ENCODE measurements around the gene SLC14A1. TPM values are rescaled to one million over a fixed set of nuclear protein-coding genes. Genes with fewer than 3 reads are reported as not detected.
A peak's percentile ranks its signal among the peaks of the same experiment; 100 is the strongest.

SLC14A1 gene
- total and polyA plus RNA-seq, 2 of the 4 experiments (the other 2 are of a cell fraction) = 20.5 to 31.9 TPM

DNA sequence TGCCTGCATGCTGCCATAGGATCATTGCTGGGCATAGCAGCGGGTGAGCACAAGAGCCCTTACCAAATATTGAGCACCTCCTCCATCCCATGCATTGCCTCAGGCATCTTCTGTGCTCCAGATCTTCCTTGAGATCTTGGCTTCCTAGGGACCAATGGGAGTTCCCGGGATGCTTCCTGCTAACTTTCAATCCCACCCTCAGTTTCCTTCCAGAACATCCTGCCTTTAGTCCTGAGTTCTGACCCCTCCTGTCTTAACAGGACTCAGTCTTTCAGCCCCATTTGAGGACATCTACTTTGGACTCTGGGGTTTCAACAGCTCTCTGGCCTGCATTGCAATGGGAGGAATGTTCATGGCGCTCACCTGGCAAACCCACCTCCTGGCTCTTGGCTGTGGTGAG, 15.3 kb downstream of the SLC14A1 start:
- no peak overlapping the region for H2BK120ac ChIP-seq (ENCODE audit: low read depth, low read length)
- DNase-seq (no peak), ATAC-seq (ENCODE audit: low read depth) (no peak)
- in situ Hi-C loops (cut with MboI; ENCODE audit: low sequenced_read_pairs) (no loop called here), dilution Hi-C loops (cut with HindIII; ENCODE audit: low sequenced_read_pairs, unreplicated experiment) (no loop called here), intact Hi-C loops (cut with micrococcal nuclease) (no loop called here)
- no peak overlapping the region; the same call in 1 of the 2 replicates for H3K14ac ChIP-seq (replicated peaks; ENCODE audit: low read depth, low read length)
- no peak overlapping the region for H3K18ac ChIP-seq (ENCODE audit: low read depth, low read length)
- no peak overlapping the region for H3K9ac ChIP-seq (ENCODE audit: low read depth, low read length)
- H2BK5ac ChIP-seq (ENCODE audit: low read depth, low read length, poor library complexity, severe bottlenecking) = no peak overlapping the region
- BruUV-seq (replicated peaks) = no TSS peak
- H3K9me3 ChIP-seq (ENCODE audit: control insufficient read depth, insufficient read depth, low read length) = no peaks in the 10 kb centered on the region
- POLR2A ChIA-PET (ENCODE audit: unreplicated experiment) = no interaction called here
- CTCF ChIA-PET = interaction anchor here (1.0 kb wide), 1 partner anchor 9 kb away, joined by 3 read pairs; no protein-coding TSS in a partner anchor
- no peak overlapping the region for H3K4me3 ChIP-seq (ENCODE audit: insufficient read depth, low read depth, low read length)
- peak overlapping the region; percentile 18 for H2AK9ac ChIP-seq (replicated peaks; ENCODE audit: low read depth, low read length, poor library complexity)
- H3K56ac ChIP-seq (ENCODE audit: extremely low read depth, insufficient read depth, low read length) = no peak overlapping the region
- H2AFZ ChIP-seq (replicated peaks; ENCODE audit: low read length, poor library complexity) = peak overlapping the region; percentile 35
- H3K79me1 ChIP-seq (ENCODE audit: low read depth in 1 of 2, low read length in 2 of 2) = no peaks in the 10 kb centered on the region
- no peak overlapping the region for H3K4ac ChIP-seq (ENCODE audit: low read depth, low read length)
- H2AK5ac ChIP-seq (ENCODE audit: low read depth, low read length) = 0 out of 2 replicates have a peak overlapping the region, but pooled peaks have one; percentile 4
- no peaks in the 10 kb centered on the region for H3K4me1 ChIP-seq (ENCODE audit: control insufficient read depth, insufficient read depth, low read length)
- no peak overlapping the region for H2BK15ac ChIP-seq (ENCODE audit: low read depth, low read length)
- H3K4me2 ChIP-seq (ENCODE audit: low read depth, low read length) = no peak overlapping the region
- H3K27ac ChIP-seq (ENCODE audit: insufficient read depth, low read length) = no peak overlapping the region
- no peaks in the 10 kb centered on the region for H3K9me1 ChIP-seq (ENCODE audit: insufficient read depth, low read length)
- no peak overlapping the region for H4K91ac ChIP-seq (ENCODE audit: insufficient read depth, low read depth, low read length)
- TF ChIP-seq POLR2A (IDR thresholded peaks at IDR 0.05; ENCODE audit: low read depth, low read length) = no peak
- no peak for TF ChIP-seq CEBPB (IDR thresholded peaks at IDR 0.05; ENCODE audit: low read depth, low read length)
- TF ChIP-seq SMC3 (IDR thresholded peaks at IDR 0.05; ENCODE audit: low read depth, low read length) = no peak
- TF ChIP-seq, protein P1, sequence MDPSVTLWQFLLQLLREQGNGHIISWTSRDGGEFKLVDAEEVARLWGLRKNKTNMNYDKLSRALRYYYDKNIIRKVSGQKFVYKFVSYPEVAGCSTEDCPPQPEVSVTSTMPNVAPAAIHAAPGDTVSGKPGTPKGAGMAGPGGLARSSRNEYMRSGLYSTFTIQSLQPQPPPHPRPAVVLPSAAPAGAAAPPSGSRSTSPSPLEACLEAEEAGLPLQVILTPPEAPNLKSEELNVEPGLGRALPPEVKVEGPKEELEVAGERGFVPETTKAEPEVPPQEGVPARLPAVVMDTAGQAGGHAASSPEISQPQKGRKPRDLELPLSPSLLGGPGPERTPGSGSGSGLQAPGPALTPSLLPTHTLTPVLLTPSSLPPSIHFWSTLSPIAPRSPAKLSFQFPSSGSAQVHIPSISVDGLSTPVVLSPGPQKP (IDR thresholded peaks at IDR 0.05; ENCODE audit: borderline replicate concordance, low read depth, low read length) = no peak
- TF ChIP-seq NFE2L2 (IDR thresholded peaks at IDR 0.05; ENCODE audit: low read depth, low read length) = no peak
- TF ChIP-seq FOS (IDR thresholded peaks at IDR 0.05; ENCODE audit: low read depth, low read length) = no peak
- TF ChIP-seq RCOR1 (IDR thresholded peaks at IDR 0.05; ENCODE audit: insufficient replicate concordance, low read length) = no peak
- TF ChIP-seq MAZ (IDR thresholded peaks at IDR 0.05; ENCODE audit: borderline replicate concordance, low read depth, low read length) = no peak
- TF ChIP-seq RAD21 (IDR thresholded peaks at IDR 0.05; ENCODE audit: low read length) = no peak
- no peak for TF ChIP-seq MXI1 (IDR thresholded peaks at IDR 0.05; ENCODE audit: borderline replicate concordance, low read depth, low read length)
- TF ChIP-seq MAFK (IDR thresholded peaks at IDR 0.05; ENCODE audit: low read depth, low read length) = no peak
- no peak for TF ChIP-seq RFX5 (IDR thresholded peaks at IDR 0.05; ENCODE audit: low read depth, low read length)
- no peak for TF ChIP-seq BHLHE40 (IDR thresholded peaks at IDR 0.05; ENCODE audit: low read depth, low read length)
- TF ChIP-seq, protein P2, sequence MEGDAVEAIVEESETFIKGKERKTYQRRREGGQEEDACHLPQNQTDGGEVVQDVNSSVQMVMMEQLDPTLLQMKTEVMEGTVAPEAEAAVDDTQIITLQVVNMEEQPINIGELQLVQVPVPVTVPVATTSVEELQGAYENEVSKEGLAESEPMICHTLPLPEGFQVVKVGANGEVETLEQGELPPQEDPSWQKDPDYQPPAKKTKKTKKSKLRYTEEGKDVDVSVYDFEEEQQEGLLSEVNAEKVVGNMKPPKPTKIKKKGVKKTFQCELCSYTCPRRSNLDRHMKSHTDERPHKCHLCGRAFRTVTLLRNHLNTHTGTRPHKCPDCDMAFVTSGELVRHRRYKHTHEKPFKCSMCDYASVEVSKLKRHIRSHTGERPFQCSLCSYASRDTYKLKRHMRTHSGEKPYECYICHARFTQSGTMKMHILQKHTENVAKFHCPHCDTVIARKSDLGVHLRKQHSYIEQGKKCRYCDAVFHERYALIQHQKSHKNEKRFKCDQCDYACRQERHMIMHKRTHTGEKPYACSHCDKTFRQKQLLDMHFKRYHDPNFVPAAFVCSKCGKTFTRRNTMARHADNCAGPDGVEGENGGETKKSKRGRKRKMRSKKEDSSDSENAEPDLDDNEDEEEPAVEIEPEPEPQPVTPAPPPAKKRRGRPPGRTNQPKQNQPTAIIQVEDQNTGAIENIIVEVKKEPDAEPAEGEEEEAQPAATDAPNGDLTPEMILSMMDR (conservative IDR thresholded peaks at IDR 0.05; ENCODE audit: low read depth, low read length) = no peak
- TF ChIP-seq, protein P3, sequence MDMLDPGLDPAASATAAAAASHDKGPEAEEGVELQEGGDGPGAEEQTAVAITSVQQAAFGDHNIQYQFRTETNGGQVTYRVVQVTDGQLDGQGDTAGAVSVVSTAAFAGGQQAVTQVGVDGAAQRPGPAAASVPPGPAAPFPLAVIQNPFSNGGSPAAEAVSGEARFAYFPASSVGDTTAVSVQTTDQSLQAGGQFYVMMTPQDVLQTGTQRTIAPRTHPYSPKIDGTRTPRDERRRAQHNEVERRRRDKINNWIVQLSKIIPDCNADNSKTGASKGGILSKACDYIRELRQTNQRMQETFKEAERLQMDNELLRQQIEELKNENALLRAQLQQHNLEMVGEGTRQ (IDR thresholded peaks at IDR 0.05; ENCODE audit: low read depth, low read length) = no peak
- no peak for TF ChIP-seq CHD1 (IDR thresholded peaks at IDR 0.05; ENCODE audit: low read depth, low read length)
- no peak overlapping the region for H3K23ac ChIP-seq (ENCODE audit: low read depth, low read length)
- H3K36me3 ChIP-seq (ENCODE audit: control insufficient read depth, insufficient read depth, low read length) = no peaks in the 10 kb centered on the region
- 100% methylated on average over 2 of the region's 3 CpGs; no CpG with 5 or more reads in 1 of the 2 experiments for WGBS, 2 experiments (ENCODE audit: extremely low coverage in 2 of 2, insufficient read length in 1 of 2)
- H4K8ac ChIP-seq (ENCODE audit: low read depth in 2 of 2, low read length in 2 of 2) = no peak overlapping the region
- no peak overlapping the region for H2BK20ac ChIP-seq (ENCODE audit: low read depth, low read length)
- no peaks in the 10 kb centered on the region for H4K20me1 ChIP-seq (ENCODE audit: insufficient read depth, low read length)
- H3K27me3 ChIP-seq (ENCODE audit: control insufficient read depth, insufficient read depth, low read length) = no peaks in the 10 kb centered on the region
- H4K5ac ChIP-seq (ENCODE audit: low read depth, low read length) = no peak overlapping the region
